Trophoblast cell (in vitro differentiated cells and primary cell): ENCODE measurements around the gene PUS1.
"Not testable (repeated sequence)": the region's sequence is repeated elsewhere in the genome, so short reads cannot be mapped to it uniquely, and the experiment has no call there.

Experiments used
- DNase-seq, 2 donors: peaks; one replicate each; pipeline ENCODE4 v3.0.0-alpha.2; 2016
- H2AFZ ChIP-seq: 2 replicates; pipeline ENCODE4 v1.6.1; 2013; ENCODE audit warnings: low read length, moderate library complexity, mild to moderate bottlenecking; ENCODE audit not compliant: insufficient read depth, poor library complexity
- H2AK5ac ChIP-seq: 2 replicates; pipeline ENCODE4 v1.6.1; 2013; ENCODE audit warnings: mild to moderate bottlenecking, low read length
- H2BK120ac ChIP-seq: 2 replicates; pipeline ENCODE4 v1.6.1; 2013; ENCODE audit warnings: low read length, mild to moderate bottlenecking, moderate library complexity; ENCODE audit not compliant: insufficient read depth, poor library complexity
- H2BK12ac ChIP-seq: 2 replicates; pipeline ENCODE4 v1.6.1; 2013; ENCODE audit warnings: mild to moderate bottlenecking, low read length, moderate library complexity
- H2BK5ac ChIP-seq: 2 replicates; pipeline ENCODE4 v1.6.1; 2013; ENCODE audit warnings: low read length, low read depth, moderate library complexity, mild to moderate bottlenecking; ENCODE audit not compliant: poor library complexity
- H3K14ac ChIP-seq: 2 replicates; pipeline ENCODE4 v1.6.1; 2013; ENCODE audit warnings: mild to moderate bottlenecking, low read length
- H3K18ac ChIP-seq: 2 replicates; pipeline ENCODE4 v1.6.1; 2013; ENCODE audit warnings: mild to moderate bottlenecking, low read length
- H3K23ac ChIP-seq: 2 replicates; pipeline ENCODE4 v1.6.1; 2013; ENCODE audit warnings: low read length
- H3K27ac ChIP-seq: 2 replicates; pipeline ENCODE4 v1.5.1; 2013; ENCODE audit warnings: low read depth, mild to moderate bottlenecking, inconsistent platforms, low read length, moderate library complexity
- H3K27me3 ChIP-seq: 2 replicates; pipeline ENCODE4 v1.6.1; 2013; ENCODE audit warnings: inconsistent platforms, mild to moderate bottlenecking, low read length, moderate library complexity; ENCODE audit not compliant: insufficient read depth
- H3K36me3 ChIP-seq, 2 experiments: 1 replicate in 1 of 2; 2 replicates in 1 of 2; pipeline ENCODE4 v1.6.1; 2013; ENCODE audit warnings: low read length in 2 of 2, mild to moderate bottlenecking in 2 of 2, moderate library complexity in 1 of 2; ENCODE audit not compliant: insufficient read depth in 2 of 2, control insufficient read depth in 1 of 2
- H3K4ac ChIP-seq: 2 replicates; pipeline ENCODE4 v1.6.1; 2013; ENCODE audit warnings: low read depth, mild to moderate bottlenecking, low read length, moderate library complexity
- H3K4me1 ChIP-seq, 2 experiments: 1 replicate in 1 of 2; 2 replicates in 1 of 2; pipeline ENCODE4 v1.6.1; 2013; ENCODE audit warnings: low read length in 2 of 2, mild to moderate bottlenecking in 2 of 2, moderate library complexity in 1 of 2; ENCODE audit not compliant: insufficient read depth in 2 of 2, control insufficient read depth in 1 of 2
- H3K4me2 ChIP-seq: 2 replicates; pipeline ENCODE4 v1.6.1; 2013; ENCODE audit warnings: inconsistent platforms, mild to moderate bottlenecking, low read length, moderate library complexity
- H3K4me3 ChIP-seq: 2 replicates; pipeline ENCODE4 v1.5.1; 2013; ENCODE audit warnings: mild to moderate bottlenecking, low read depth, low read length, inconsistent platforms
- H3K79me1 ChIP-seq: one replicate; pipeline ENCODE4 v1.6.1; 2013; ENCODE audit warnings: low read length
- H3K79me2 ChIP-seq: 2 replicates; pipeline ENCODE4 v1.6.1; 2013; ENCODE audit warnings: low read length, mild to moderate bottlenecking; ENCODE audit not compliant: control insufficient read depth, insufficient read depth, poor library complexity
- H3K9ac ChIP-seq: 2 replicates; pipeline ENCODE4 v1.6.1; 2013; ENCODE audit warnings: mild to moderate bottlenecking, low read length
- H3K9me3 ChIP-seq: 2 replicates; pipeline ENCODE4 v1.6.1; 2013; ENCODE audit warnings: low read depth, mild to moderate bottlenecking, control low read depth, inconsistent platforms, low read length; ENCODE audit not compliant: insufficient read depth
- H4K12ac ChIP-seq: 2 replicates; pipeline ENCODE4 v1.6.1; 2013; ENCODE audit warnings: low read depth, mild to moderate bottlenecking, low read length, moderate library complexity
- H4K8ac ChIP-seq: 2 replicates; pipeline ENCODE4 v1.6.1; 2013; ENCODE audit warnings: low read depth, mild to moderate bottlenecking, low read length, moderate library complexity
- H4K91ac ChIP-seq: one replicate; pipeline ENCODE4 v1.6.1; 2013; ENCODE audit warnings: low read depth, mild to moderate bottlenecking, low read length, moderate library complexity
- WGBS: extraction: QIAGEN DNeasy Blood & Tissue Kit; methylation state at CpG from one replicate; pipeline ENCODE4 v1.1.7; 2013; ENCODE audit warnings: missing lambda C conversion rate; ENCODE audit not compliant: insufficient read length, insufficient coverage; ENCODE audit errors: extremely low coverage; 5-methylcytosine and 5-hydroxymethylcytosine counted together

Gene PUS1

GRCh38 chr12:131984334-131984733 lies 55.3 kb downstream of the PUS1 start:
- Histone ChIP-seq H3K9ac (no peak overlapping the region), H3K4ac (no peak overlapping the region), H2BK120ac (no peak overlapping the region), H3K14ac (no peak overlapping the region), H2BK5ac (no peak overlapping the region), H2AFZ (no peak overlapping the region), H3K36me3 (peaks cover 58 to 66% of the 10 kb centered on the region in 2 experiments), H3K18ac (no peak overlapping the region), H3K4me3 (no peak overlapping the region), H4K91ac (no peak overlapping the region), H3K27me3 (no peaks in the 10 kb centered on the region), H3K4me1 (peaks cover 0 to 4% of the 10 kb centered on the region in 2 experiments), H3K79me2 (peaks cover 4% of the 10 kb centered on the region), H3K4me2 (no peak overlapping the region), H3K9me3 (no peaks in the 10 kb centered on the region), H2BK12ac (no peak overlapping the region), H3K79me1 (no peaks in the 10 kb centered on the region), H2AK5ac (no peak overlapping the region), H3K23ac (no peak overlapping the region), H4K12ac (no peak overlapping the region), H3K27ac (no peak overlapping the region), H4K8ac (no peak overlapping the region)
- no peak for DNase-seq
- no CpG with 5 or more reads among the region's 3 CpGs for WGBS

GRCh38 chr12:131985510-131985875 lies 56.4 kb downstream of the PUS1 start:
- H3K4me3 ChIP-seq, H3K4me2 ChIP-seq, H4K91ac ChIP-seq, H3K9ac ChIP-seq, H2BK120ac ChIP-seq, H4K8ac ChIP-seq, H3K79me1 ChIP-seq, H3K79me2 ChIP-seq, H3K4me1 ChIP-seq, H2AK5ac ChIP-seq, H3K9me3 ChIP-seq, H3K4ac ChIP-seq, H2BK5ac ChIP-seq, H3K14ac ChIP-seq, H4K12ac ChIP-seq, H3K27ac ChIP-seq, H2AFZ ChIP-seq, H3K23ac ChIP-seq, H2BK12ac ChIP-seq, H3K18ac ChIP-seq, H3K27me3 ChIP-seq, DNase-seq: not testable (repeated sequence)
- peaks cover 59 to 65% of the 10 kb centered on the region in 2 experiments for H3K36me3 ChIP-seq
- no CpG with 5 or more reads among the region's 11 CpGs for WGBS

GRCh38 chr12:131986361-131986760 lies 57.3 kb downstream of the PUS1 start:
- Histone ChIP-seq H3K79me1 (no peaks in the 10 kb centered on the region), H2AFZ (no peak overlapping the region), H2AK5ac (no peak overlapping the region), H3K14ac (no peak overlapping the region), H4K91ac (no peak overlapping the region), H3K9ac (no peak overlapping the region), H4K8ac (no peak overlapping the region), H3K9me3 (peaks cover 2% of the 10 kb centered on the region), H3K23ac (no peak overlapping the region), H3K27me3 (no peaks in the 10 kb centered on the region), H3K4ac (no peak overlapping the region), H3K27ac (no peak overlapping the region), H3K79me2 (peaks cover 6% of the 10 kb centered on the region), H3K4me1 (peaks cover 6 to 12% of the 10 kb centered on the region in 2 experiments), H2BK5ac (no peak overlapping the region), H3K4me2 (no peak overlapping the region), H3K18ac (no peak overlapping the region), H2BK12ac (no peak overlapping the region), H3K36me3 (peaks cover 62 to 66% of the 10 kb centered on the region in 2 experiments), H3K4me3 (no peak overlapping the region), H4K12ac (no peak overlapping the region), H2BK120ac (no peak overlapping the region)
- DNase-seq = no peak
- WGBS = no CpG with 5 or more reads among the region's 17 CpGs

- peaks cover 8 to 16% of the 10 kb centered on the region in 2 experiments for H3K4me1 ChIP-seq
- H3K27ac ChIP-seq = no peak overlapping the region
- peak in 1 of 2 donors; percentile 1 for DNase-seq
- peaks cover 57 to 60% of the 10 kb centered on the region in 2 experiments for H3K36me3 ChIP-seq
- H2BK120ac ChIP-seq = no peak overlapping the region
- no peak overlapping the region for H3K4ac ChIP-seq
- no CpG with 5 or more reads among the region's 5 CpGs for WGBS
- no peak overlapping the region for H4K12ac ChIP-seq
- H4K8ac ChIP-seq = no peak overlapping the region
- H2AK5ac ChIP-seq = no peak overlapping the region
- no peak overlapping the region for H2BK5ac ChIP-seq
- no peaks in the 10 kb centered on the region for H3K79me1 ChIP-seq
- H3K9me3 ChIP-seq = peaks cover 2% of the 10 kb centered on the region
- H3K27me3 ChIP-seq = no peaks in the 10 kb centered on the region
- H2BK12ac ChIP-seq = no peak overlapping the region
- no peak overlapping the region for H2AFZ ChIP-seq
- peaks cover 6% of the 10 kb centered on the region for H3K79me2 ChIP-seq
- H3K23ac ChIP-seq = no peak overlapping the region
- H3K9ac ChIP-seq = no peak overlapping the region
- no peak overlapping the region for H3K4me3 ChIP-seq
- H4K91ac ChIP-seq = no peak overlapping the region
- H3K18ac ChIP-seq = no peak overlapping the region
- H3K4me2 ChIP-seq = no peak overlapping the region
- no peak overlapping the region for H3K14ac ChIP-seq
Measured at GRCh38 chr12:131986910-131987309, 57.8 kb downstream of the PUS1 start.
